K562 (cell line): ENCODE measurements around the gene CUL4B. TPM values are rescaled to one million over a fixed set of nuclear protein-coding genes. Genes with fewer than 3 reads are reported as not detected.

Source experiments
- CBX3 ChIP-seq, 2 experiments: IDR thresholded peaks; 1 replicate in 1 of 2; 2 replicates in 1 of 2; pipeline ENCODE4 v1.6.1; 2012; ENCODE audit warnings: inconsistent platforms in 2 of 2, low read length in 2 of 2, borderline replicate concordance in 1 of 2, control low read depth in 1 of 2
- CBX5 ChIP-seq: IDR thresholded peaks from 2 replicates; pipeline ENCODE4 v1.6.1; 2014; ENCODE audit warnings: low read depth, borderline replicate concordance
- HES1 ChIP-seq: fragments of 450-650 bp; IDR thresholded peaks from 2 replicates; pipeline ENCODE4 v1.6.1; 2016; ENCODE audit warnings: low read depth, mild to moderate bottlenecking, moderate library complexity
- MYNN ChIP-seq, 2 experiments: sonication (generic); formaldehyde crosslinking in 1 of 2; IDR thresholded peaks; 2 replicates each; pipeline versions ENCODE4 v1.5.0 to v1.6.1; 2016 to 2020; ENCODE audit warnings: antibody characterized with exemption in 1 of 2, missing genetic modification reagents in 1 of 2
- NR2C1 ChIP-seq, 2 experiments: fragments of 450-650 bp; IDR thresholded peaks; 2 replicates each; pipeline ENCODE4 v1.6.1; 2017; ENCODE audit warnings: mild to moderate bottlenecking in 2 of 2, antibody characterized with exemption in 1 of 2, inconsistent platforms in 1 of 2, missing compliant biosample characterization in 1 of 2, missing genetic modification characterization in 1 of 2
- NR3C1 ChIP-seq: sonication (generic); formaldehyde crosslinking; IDR thresholded peaks from 2 replicates; pipeline ENCODE4 v1.8.1; 2022; ENCODE audit warnings: missing genetic modification reagents
- NRF1 ChIP-seq, 2 experiments: fragments of 450-650 bp; IDR thresholded peaks in 1 of 2; conservative IDR thresholded peaks in 1 of 2; 2 replicates each; pipeline ENCODE4 v1.6.1; 2014; ENCODE audit warnings: mild to moderate bottlenecking in 2 of 2
- RREB1 ChIP-seq: fragments of 250-450 bp; sonication (Bioruptor Pico); IDR thresholded peaks from 2 replicates; pipeline ENCODE4 v1.4.0; 2020
- ZBTB49 ChIP-seq: sonication (generic); formaldehyde crosslinking; IDR thresholded peaks from 2 replicates; pipeline ENCODE4 v1.8.0; 2022; ENCODE audit warnings: missing genetic modification reagents, mild to moderate bottlenecking, borderline replicate concordance
- ZFP36 ChIP-seq: fragments of 150-350 bp; IDR thresholded peaks from 2 replicates; pipeline ENCODE4 v1.6.1; 2018; ENCODE audit warnings: low read length, low read depth; ENCODE audit not compliant: partially characterized antibody
- ZNF592 ChIP-seq: fragments of 450-650 bp; IDR thresholded peaks from 2 replicates; pipeline ENCODE4 v1.6.1; 2017; ENCODE audit warnings: antibody characterized with exemption, mild to moderate bottlenecking
- polyA plus RNA-seq, 8 experiments: library from polyadenylated mRNA; depleted of rRNA in 4 of 8; stranded (reverse) in 5 of 8; unstranded in 3 of 8; fragments of >200 nt; fragmentation: Nextera tagmentation in 2 of 8; fragmentation: Illumina TruSeq in 1 of 8; extraction: Ambion mirVana in 2 of 8; extraction: Trizol in 1 of 8; gene quantifications; 2 replicates each; pipeline versions ENCODE4 v1.2.1 to v1.2.3, GENCODE V29; 2011 to 2014; ENCODE audit warnings: inconsistent platforms in 1 of 8, missing spikeins in 1 of 8
- total RNA-seq, 7 experiments: library from RNA; depleted of rRNA in 6 of 7; stranded (reverse); fragments of >200 nt in 6 of 7; fragmentation: Illumina TruSeq in 2 of 7; extraction: Trizol in 2 of 7; gene quantifications; 2 replicates each; pipeline versions ENCODE4 v1.2.1 to v1.2.3, GENCODE V29; 2011 to 2021; ENCODE audit warnings: low replicate concordance in 1 of 7

CUL4B gene
- total and polyA plus RNA-seq, 9 of the 15 experiments (the other 6 are each of a cell fraction or from before 2014, with no cell fraction given), result 15.0 to 41.7 (median 37.5) TPM

GRCh38 chrX:120485638-120486520 is 74.9 kb downstream of the CUL4B start (continued):
- TF ChIP-seq RREB1 (CRISPR knock-in tag), result no peak
- no peak for TF ChIP-seq NR2C1 (IDR thresholded peaks at IDR 0.05)
- TF ChIP-seq NR2C1 (tag; IDR thresholded peaks at IDR 0.05), result no peak; the same call in 1 of the 2 replicates
- TF ChIP-seq NR3C1 (CRISPR knock-in tag), result no peak
- TF ChIP-seq ZBTB49 (CRISPR knock-in tag), result no peak
- TF ChIP-seq MYNN (IDR thresholded peaks at IDR 0.05), result 0 out of 2 replicates have a peak, but pooled peaks have one; percentile 36
- no peak for TF ChIP-seq MYNN (CRISPR knock-in tag; IDR thresholded peaks at IDR 0.05)
- TF ChIP-seq CBX5, result peak; percentile 32; the same call in 1 of the 2 replicates
- TF ChIP-seq ZFP36, result no peak
- peak in 1 of 2 experiments; percentile 48; a peak in 1 of 3 replicates for TF ChIP-seq CBX3 (IDR thresholded peaks at IDR 0.05; ENCODE audit: borderline replicate concordance in 1 of 2, low read length in 2 of 2)
- TF ChIP-seq ZNF592, result peak; percentile 91
- TF ChIP-seq NRF1 (conservative IDR thresholded peaks at IDR 0.05 in 1 of 2, IDR thresholded peaks at IDR 0.05 in 1 of 2), result peak; percentile 22 to 51; a peak in 1 of 4 replicates
- no peak for TF ChIP-seq HES1
